Liver (tissue), 9 donors: ENCODE measurements around the gene DNAJC10. TPM values are rescaled to one million over a fixed set of nuclear protein-coding genes. Genes with fewer than 3 reads are reported as not detected.

ENCODE experiments used
- DNase-seq: peaks from one replicate; pipeline ENCODE4 v3.0.0-alpha.2; 2017; ENCODE audit warnings: low spot score
- H3K27ac ChIP-seq, 2 donors: one replicate each; pipeline ENCODE4 v1.7.0; 2013; ENCODE audit warnings: inconsistent platforms in 2 of 2, low read length in 2 of 2, control low read depth in 1 of 2, low read depth in 1 of 2, mild to moderate bottlenecking in 1 of 2
- H3K27me3 ChIP-seq, 4 donors: one replicate each; pipeline versions ENCODE4 v1.6.1 to v1.7.0; 2013; ENCODE audit warnings: low read length in 3 of 4, inconsistent platforms in 1 of 4, mild to moderate bottlenecking in 1 of 4, moderate library complexity in 1 of 4; ENCODE audit not compliant: control insufficient read depth in 4 of 4, insufficient read depth in 4 of 4
- H3K36me3 ChIP-seq, 4 donors: one replicate each; pipeline versions ENCODE4 v1.6.1 to v1.7.0; 2013; ENCODE audit warnings: low read length in 3 of 4, mild to moderate bottlenecking in 3 of 4, low read depth in 1 of 4, moderate library complexity in 1 of 4; ENCODE audit not compliant: control insufficient read depth in 4 of 4, insufficient read depth in 3 of 4
- H3K4me1 ChIP-seq, 4 donors: one replicate each; pipeline versions ENCODE4 v1.6.1 to v1.7.0; 2013; ENCODE audit warnings: low read length in 3 of 4, mild to moderate bottlenecking in 3 of 4, moderate library complexity in 1 of 4; ENCODE audit not compliant: control insufficient read depth in 4 of 4, insufficient read depth in 4 of 4
- H3K4me3 ChIP-seq, 3 donors: one replicate each; pipeline versions ENCODE4 v1.6.1 to v1.7.0; 2013; ENCODE audit warnings: low read length in 3 of 3, control low read depth in 1 of 3, low read depth in 1 of 3, mild to moderate bottlenecking in 1 of 3
- H3K9ac ChIP-seq, 2 donors: one replicate each; pipeline ENCODE4 v1.7.0; 2013; ENCODE audit warnings: low read length in 2 of 2, mild to moderate bottlenecking in 2 of 2, moderate library complexity in 2 of 2, control low read depth in 1 of 2, low read depth in 1 of 2
- H3K9me3 ChIP-seq, 4 donors: one replicate each; pipeline versions ENCODE4 v1.6.1 to v1.7.0; 2013; ENCODE audit warnings: low read length in 3 of 4; ENCODE audit not compliant: control insufficient read depth in 4 of 4
- CTCF ChIP-seq: fragments of 150-350 bp; IDR thresholded peaks from 2 replicates; pipeline ENCODE4 v1.5.1; 2017; ENCODE audit warnings: improper control_type of control experiment, low read depth, low read length; ENCODE audit not compliant: missing input control
- EGR1 ChIP-seq, 2 donors: IDR thresholded peaks; 2 replicates each; pipeline ENCODE4 v1.6.1; 2016 to 2018; ENCODE audit warnings: antibody characterized with exemption in 2 of 2, low read depth in 2 of 2
- FOXA2 ChIP-seq: IDR thresholded peaks from 2 replicates; pipeline ENCODE4 v1.6.1; 2016; ENCODE audit warnings: antibody characterized with exemption
- GABPA ChIP-seq, 2 donors: IDR thresholded peaks in 1 of 2; conservative IDR thresholded peaks in 1 of 2; 2 replicates each; pipeline ENCODE4 v1.6.1; 2016; ENCODE audit warnings: antibody characterized with exemption in 2 of 2, mild to moderate bottlenecking in 1 of 2, moderate library complexity in 1 of 2
- HNF4A ChIP-seq, 2 donors: conservative IDR thresholded peaks; 2 replicates each; pipeline ENCODE4 v1.6.1; 2016; ENCODE audit warnings: antibody characterized with exemption in 2 of 2, mild to moderate bottlenecking in 2 of 2
- HNF4G ChIP-seq: IDR thresholded peaks from 2 replicates; pipeline ENCODE4 v1.6.1; 2016; ENCODE audit warnings: antibody characterized with exemption
- JUND ChIP-seq, 2 donors: IDR thresholded peaks; 2 replicates each; pipeline ENCODE4 v1.6.1; 2016; ENCODE audit warnings: antibody characterized with exemption in 2 of 2
- NR2F2 ChIP-seq: IDR thresholded peaks from 2 replicates; pipeline ENCODE4 v1.6.1; 2016; ENCODE audit warnings: antibody characterized with exemption
- RAD21 ChIP-seq, 2 donors: IDR thresholded peaks; 2 replicates each; pipeline ENCODE4 v1.6.1; 2016; ENCODE audit warnings: antibody characterized with exemption in 2 of 2, mild to moderate bottlenecking in 2 of 2
- REST ChIP-seq: IDR thresholded peaks from 2 replicates; pipeline ENCODE4 v1.6.1; 2016; ENCODE audit warnings: antibody characterized with exemption, mild to moderate bottlenecking
- RXRA ChIP-seq, 2 donors: IDR thresholded peaks; 2 replicates each; pipeline ENCODE4 v1.6.1; 2017 to 2018; ENCODE audit warnings: antibody characterized with exemption in 2 of 2, mild to moderate bottlenecking in 1 of 2
- SP1 ChIP-seq: IDR thresholded peaks from 2 replicates; pipeline ENCODE4 v1.6.1; 2018; ENCODE audit warnings: antibody characterized with exemption, mild to moderate bottlenecking
- YY1 ChIP-seq: IDR thresholded peaks from 2 replicates; pipeline ENCODE4 v1.6.1; 2016; ENCODE audit warnings: antibody characterized with exemption, mild to moderate bottlenecking
- WGBS: extraction: QIAGEN DNeasy Blood & Tissue Kit; methylation state at CpG from one replicate; pipeline ENCODE4 v1.1.7; 2013; 5-methylcytosine and 5-hydroxymethylcytosine counted together
- polyA plus RNA-seq, 2 donors: library from polyadenylated mRNA; stranded (reverse) in 1 of 2; unstranded in 1 of 2; fragments of 200-250 nt in 1 of 2; fragments of >200 nt in 1 of 2; fragmentation: Nextera tagmentation in 1 of 2; extraction: Ambion mirVana in 1 of 2; gene quantifications; one replicate each; pipeline versions ENCODE4 v1.2.1 to v1.2.3, GENCODE V29; 2013 to 2015
- total RNA-seq, 2 donors: library from RNA; depleted of rRNA; stranded (reverse); fragments of >200 nt; gene quantifications; one replicate each; pipeline ENCODE4 v1.2.3, GENCODE V29; 2014
- TF ChIP-seq, protein P1 (sequence below): IDR thresholded peaks from 2 replicates; pipeline ENCODE4 v1.6.1; 2016; ENCODE audit warnings: antibody characterized with exemption
- TF ChIP-seq, protein P2 (sequence below): IDR thresholded peaks from 2 replicates; pipeline ENCODE4 v1.6.1; 2016; ENCODE audit warnings: antibody characterized with exemption
- TF ChIP-seq, protein P3 (sequence below): IDR thresholded peaks from 2 replicates; pipeline ENCODE4 v1.6.1; 2016; ENCODE audit warnings: antibody characterized with exemption
- donor health status: healthy.
- donor health status: healthy.
- donor health status: healthy.
- donor health status: healthy.
- donor health status: healthy.

DNAJC10 gene
- total and polyA plus RNA-seq, 4 donors: 16.3 to 46.4 (median 21.2) TPM

DNA sequence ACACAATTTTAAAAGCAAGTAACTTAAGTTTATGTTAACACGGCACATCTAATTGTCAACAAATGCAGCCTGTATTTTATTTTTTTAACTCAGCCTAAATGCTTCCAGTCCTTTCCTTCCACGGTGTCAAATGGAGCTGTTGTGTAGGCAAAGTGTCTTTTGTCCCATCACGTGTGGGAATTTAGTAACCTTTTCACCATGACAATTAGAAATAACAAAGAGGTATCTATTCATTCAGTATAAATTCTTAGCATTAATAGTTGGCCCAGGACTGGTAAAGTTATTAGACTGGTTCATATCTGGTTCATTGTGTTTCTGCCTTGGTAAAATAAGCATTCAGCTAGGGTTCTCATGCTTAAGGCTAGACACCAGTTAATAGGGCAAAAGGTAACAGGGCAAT is 102.4 kb downstream of the DNAJC10 start (continued):
- TF ChIP-seq HNF4A (conservative IDR thresholded peaks at IDR 0.05) (no peak), YY1 (no peak), HNF4G (no peak)
- TF ChIP-seq, protein P1, sequence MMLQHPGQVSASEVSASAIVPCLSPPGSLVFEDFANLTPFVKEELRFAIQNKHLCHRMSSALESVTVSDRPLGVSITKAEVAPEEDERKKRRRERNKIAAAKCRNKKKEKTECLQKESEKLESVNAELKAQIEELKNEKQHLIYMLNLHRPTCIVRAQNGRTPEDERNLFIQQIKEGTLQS: no peak

GRCh38 chr2:182818925-182819324 is 102.9 kb downstream of the DNAJC10 start:
- H3K4me3 ChIP-seq: no peak overlapping the region
- no peak for TF ChIP-seq RAD21 (IDR thresholded peaks at IDR 0.05)
- no peak for TF ChIP-seq RXRA (IDR thresholded peaks at IDR 0.05)
- no peak for TF ChIP-seq CTCF
- TF ChIP-seq SP1: no peak
- TF ChIP-seq GABPA (IDR thresholded peaks at IDR 0.05 in 1 of 2, conservative IDR thresholded peaks at IDR 0.05 in 1 of 2): no peak
- no peak for TF ChIP-seq HNF4A (conservative IDR thresholded peaks at IDR 0.05)
- TF ChIP-seq HNF4G: no peak
- TF ChIP-seq FOXA2: no peak
- no peak overlapping the region for H3K9ac ChIP-seq
- no peak for DNase-seq
- H3K9me3 ChIP-seq: no peaks in the 10 kb centered on the region
- no peaks in the 10 kb centered on the region for H3K36me3 ChIP-seq
- no peaks in the 10 kb centered on the region for H3K27me3 ChIP-seq
- H3K4me1 ChIP-seq: no peaks in the 10 kb centered on the region
- no peak overlapping the region for H3K27ac ChIP-seq
- WGBS: 87% methylated on average over 4 of the region's 4 CpGs

DNA sequence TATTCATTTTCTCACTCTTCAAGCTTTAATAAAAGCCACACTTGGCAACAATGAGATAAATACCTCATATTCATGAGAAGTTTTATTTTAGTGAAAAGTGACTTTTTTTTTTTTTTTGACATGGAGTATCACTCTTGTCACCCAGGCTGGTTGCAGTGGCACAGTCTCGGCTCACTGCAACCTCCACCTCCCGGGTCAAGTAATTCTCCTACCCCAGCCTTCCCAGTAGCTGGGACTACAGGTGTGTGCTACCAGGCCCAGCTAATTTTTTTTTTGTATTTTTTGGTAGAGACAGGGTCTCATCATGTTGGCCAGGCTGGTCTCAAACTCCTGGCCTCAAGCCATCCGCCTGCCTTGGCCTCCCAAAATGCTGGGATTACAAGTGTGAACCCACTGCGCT is 103.4 kb downstream of the DNAJC10 start:
- DNase-seq: no peak
- Histone ChIP-seq H3K9ac (no peak overlapping the region), H3K4me3 (no peak overlapping the region), H3K4me1 (no peaks in the 10 kb centered on the region), H3K9me3 (no peaks in the 10 kb centered on the region), H3K27ac (no peak overlapping the region), H3K36me3 (no peaks in the 10 kb centered on the region), H3K27me3 (no peaks in the 10 kb centered on the region)
- WGBS: 97% methylated on average over 4 of the region's 4 CpGs
- no peak for TF ChIP-seq HNF4G
- no peak for TF ChIP-seq GABPA (IDR thresholded peaks at IDR 0.05 in 1 of 2, conservative IDR thresholded peaks at IDR 0.05 in 1 of 2)
- TF ChIP-seq, protein P2, sequence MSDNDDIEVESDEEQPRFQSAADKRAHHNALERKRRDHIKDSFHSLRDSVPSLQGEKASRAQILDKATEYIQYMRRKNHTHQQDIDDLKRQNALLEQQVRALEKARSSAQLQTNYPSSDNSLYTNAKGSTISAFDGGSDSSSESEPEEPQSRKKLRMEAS: no peak
- TF ChIP-seq REST: no peak
- no peak for TF ChIP-seq FOXA2
- no peak for TF ChIP-seq JUND (IDR thresholded peaks at IDR 0.05)
- TF ChIP-seq EGR1 (IDR thresholded peaks at IDR 0.05; ENCODE audit: low read depth in 2 of 2): no peak
- TF ChIP-seq RXRA (IDR thresholded peaks at IDR 0.05): no peak
- TF ChIP-seq, protein P3, sequence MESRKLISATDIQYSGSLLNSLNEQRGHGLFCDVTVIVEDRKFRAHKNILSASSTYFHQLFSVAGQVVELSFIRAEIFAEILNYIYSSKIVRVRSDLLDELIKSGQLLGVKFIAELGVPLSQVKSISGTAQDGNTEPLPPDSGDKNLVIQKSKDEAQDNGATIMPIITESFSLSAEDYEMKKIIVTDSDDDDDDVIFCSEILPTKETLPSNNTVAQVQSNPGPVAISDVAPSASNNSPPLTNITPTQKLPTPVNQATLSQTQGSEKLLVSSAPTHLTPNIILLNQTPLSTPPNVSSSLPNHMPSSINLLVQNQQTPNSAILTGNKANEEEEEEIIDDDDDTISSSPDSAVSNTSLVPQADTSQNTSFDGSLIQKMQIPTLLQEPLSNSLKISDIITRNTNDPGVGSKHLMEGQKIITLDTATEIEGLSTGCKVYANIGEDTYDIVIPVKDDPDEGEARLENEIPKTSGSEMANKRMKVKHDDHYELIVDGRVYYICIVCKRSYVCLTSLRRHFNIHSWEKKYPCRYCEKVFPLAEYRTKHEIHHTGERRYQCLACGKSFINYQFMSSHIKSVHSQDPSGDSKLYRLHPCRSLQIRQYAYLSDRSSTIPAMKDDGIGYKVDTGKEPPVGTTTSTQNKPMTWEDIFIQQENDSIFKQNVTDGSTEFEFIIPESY: no peak
- TF ChIP-seq, protein P1: no peak
- TF ChIP-seq CTCF: no peak
- TF ChIP-seq RAD21 (IDR thresholded peaks at IDR 0.05): no peak
- TF ChIP-seq SP1: no peak
- no peak for TF ChIP-seq NR2F2
